ENCODE measurements around the gene TFF3. TPM values are rescaled to one million over a fixed set of nuclear protein-coding genes. Genes with fewer than 3 reads are reported as not detected.

Gene TFF3
- total RNA-seq, 1 experiment from 2014 or later, result not detected

DNA sequence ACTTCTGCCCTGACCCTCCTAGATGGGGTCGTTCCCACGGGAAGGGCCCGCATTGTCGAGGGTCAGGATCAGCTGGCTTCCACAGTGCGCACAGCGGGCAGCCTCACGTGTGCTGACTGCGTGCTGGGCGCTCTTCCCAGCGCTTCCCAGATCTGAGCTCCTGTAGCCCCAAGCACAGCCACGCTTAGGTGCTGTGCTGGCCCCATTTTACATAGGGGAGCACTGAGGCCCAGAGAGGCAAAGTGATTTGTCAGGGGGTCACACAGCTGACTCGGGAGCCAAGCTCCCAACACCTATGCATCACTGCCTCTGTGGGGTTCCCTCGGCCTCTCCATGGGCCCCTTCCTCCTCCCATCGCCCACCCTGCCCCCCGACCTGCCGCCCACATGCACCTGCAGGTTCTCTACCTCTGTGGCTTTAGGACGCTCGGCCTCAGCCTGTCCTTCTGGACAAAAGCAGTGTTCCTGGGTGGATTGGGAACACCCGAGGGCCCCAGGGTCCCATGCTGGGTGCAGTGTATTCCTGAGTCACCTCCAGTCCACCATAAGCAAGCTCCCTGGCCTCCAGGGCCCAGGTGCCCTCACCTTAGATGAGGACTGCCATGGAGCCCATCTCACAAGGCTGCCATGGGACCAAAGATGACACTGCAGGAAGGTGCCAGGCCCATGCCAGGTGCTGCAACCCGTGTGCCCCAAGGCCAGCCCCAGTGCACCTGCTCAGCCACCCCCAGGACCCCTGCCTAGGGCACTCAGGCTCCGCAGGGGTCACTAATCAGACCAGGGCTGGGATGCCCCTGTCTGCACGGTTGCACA, 23.3 kb downstream of the TFF3 start:
- TF ChIP-seq CTCF (conservative IDR thresholded peaks at IDR 0.05; ENCODE audit: low read depth, low read length), result no peak
- TF ChIP-seq EZH2 (IDR thresholded peaks at IDR 0.05; ENCODE audit: borderline replicate concordance, low read depth, low read length, poor library complexity, severe bottlenecking), result no peak
- POLR2A ChIA-PET (ENCODE audit: low non-redundant PET), result no interaction called here
- intact Hi-C loops (cut with micrococcal nuclease; ENCODE audit: unreplicated experiment), result no loop called here
- Histone ChIP-seq H3K4me3 (ENCODE audit: low read depth, low read length, poor library complexity, severe bottlenecking) (no peak overlapping the region), H3K27ac (ENCODE audit: low read depth, low read length, poor library complexity, severe bottlenecking) (no peak overlapping the region), H3K9me3 (ENCODE audit: low read depth, low read length, poor library complexity, severe bottlenecking) (no peaks in the 10 kb centered on the region), H3K36me3 (ENCODE audit: insufficient read depth, low read length, poor library complexity, severe bottlenecking) (no peaks in the 10 kb centered on the region), H3K4me1 (ENCODE audit: insufficient read depth, low read length, poor library complexity, severe bottlenecking) (no peaks in the 10 kb centered on the region), H3K27me3 (replicated peaks; ENCODE audit: insufficient read depth, low read depth, low read length, poor library complexity) (no peaks in the 10 kb centered on the region)
- DNase-seq (ENCODE audit: low spot score), result no peak
- CTCF ChIA-PET, result no interaction called here
- BruUV-seq (replicated peaks), result no TSS peak

DNA sequence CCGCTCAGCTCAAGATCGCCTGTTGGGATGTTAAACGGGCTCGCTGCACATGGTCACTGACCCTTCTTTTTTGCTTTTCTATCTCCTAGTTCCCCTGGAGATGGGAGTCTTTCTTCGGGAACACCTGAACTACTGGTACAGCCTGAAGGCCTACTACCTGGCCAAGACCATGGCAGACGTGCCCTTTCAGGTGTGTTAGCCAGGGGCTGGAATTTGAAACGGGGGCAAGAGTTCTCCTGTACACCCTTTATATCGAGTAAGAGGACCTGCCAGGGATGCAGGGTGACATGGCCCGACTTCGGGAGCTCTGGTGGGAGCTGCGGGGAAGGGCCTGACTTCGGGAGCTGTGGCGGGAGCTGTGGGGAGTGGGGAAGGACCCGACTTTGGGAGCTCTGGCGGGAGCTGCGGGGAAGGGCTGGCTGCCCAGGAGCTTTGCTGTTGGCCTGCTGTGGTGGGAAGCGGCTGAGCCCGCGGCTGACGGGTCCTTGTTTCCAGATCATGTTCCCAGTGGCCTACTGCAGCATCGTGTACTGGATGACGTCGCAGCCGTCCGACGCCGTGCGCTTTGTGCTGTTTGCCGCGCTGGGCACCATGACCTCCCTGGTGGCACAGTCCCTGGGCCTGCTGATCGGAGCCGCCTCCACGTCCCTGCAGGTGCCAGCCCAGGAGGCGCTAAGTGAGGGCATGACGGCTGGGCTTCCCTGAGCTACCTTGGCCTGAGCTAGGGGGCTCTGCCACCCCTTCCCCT, 24.0 kb downstream of the TFF3 start:
- H3K27ac ChIP-seq (ENCODE audit: low read depth, low read length, poor library complexity, severe bottlenecking), result no peak overlapping the region
- no TSS peak for BruUV-seq (replicated peaks)
- no peak for TF ChIP-seq CTCF (conservative IDR thresholded peaks at IDR 0.05; ENCODE audit: low read depth, low read length)
- TF ChIP-seq EZH2 (IDR thresholded peaks at IDR 0.05; ENCODE audit: borderline replicate concordance, low read depth, low read length, poor library complexity, severe bottlenecking), result no peak
- POLR2A ChIA-PET (ENCODE audit: low non-redundant PET), result no interaction called here
- H3K9me3 ChIP-seq (ENCODE audit: low read depth, low read length, poor library complexity, severe bottlenecking), result no peaks in the 10 kb centered on the region
- CTCF ChIA-PET, result no interaction called here
- H3K27me3 ChIP-seq (replicated peaks; ENCODE audit: insufficient read depth, low read depth, low read length, poor library complexity), result no peaks in the 10 kb centered on the region
- H3K4me3 ChIP-seq (ENCODE audit: low read depth, low read length, poor library complexity, severe bottlenecking), result no peak overlapping the region
- no peaks in the 10 kb centered on the region for H3K36me3 ChIP-seq (ENCODE audit: insufficient read depth, low read length, poor library complexity, severe bottlenecking)
- no peaks in the 10 kb centered on the region for H3K4me1 ChIP-seq (ENCODE audit: insufficient read depth, low read length, poor library complexity, severe bottlenecking)
- intact Hi-C loops (cut with micrococcal nuclease; ENCODE audit: unreplicated experiment), result no loop called here
- no peak for DNase-seq (ENCODE audit: low spot score)

DNA sequence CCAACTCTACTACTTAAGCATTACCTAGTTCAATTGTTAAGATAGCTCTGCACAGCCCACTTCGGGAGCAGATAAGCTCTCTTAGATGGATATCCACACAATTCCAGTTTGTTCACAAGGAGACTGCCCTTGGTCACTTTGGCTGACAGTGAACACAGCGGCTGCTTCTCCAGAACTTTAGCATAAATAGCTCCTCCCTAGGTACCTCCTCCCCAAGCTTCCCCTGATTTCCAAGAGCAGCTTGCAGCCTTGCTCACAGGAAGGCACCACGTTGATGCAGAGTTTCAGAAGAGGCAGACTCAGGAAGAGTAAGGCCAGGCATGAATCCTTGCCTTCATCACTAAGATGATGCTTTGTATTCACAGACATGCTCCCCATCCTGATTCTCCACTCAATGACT, 24.7 kb downstream of the TFF3 start:
- Histone ChIP-seq H3K4me3 (ENCODE audit: low read depth, low read length, poor library complexity, severe bottlenecking) (no peak overlapping the region), H3K36me3 (ENCODE audit: insufficient read depth, low read length, poor library complexity, severe bottlenecking) (no peaks in the 10 kb centered on the region), H3K27me3 (replicated peaks; ENCODE audit: insufficient read depth, low read depth, low read length, poor library complexity) (no peaks in the 10 kb centered on the region), H3K27ac (ENCODE audit: low read depth, low read length, poor library complexity, severe bottlenecking) (no peak overlapping the region), H3K4me1 (ENCODE audit: insufficient read depth, low read length, poor library complexity, severe bottlenecking) (no peaks in the 10 kb centered on the region), H3K9me3 (ENCODE audit: low read depth, low read length, poor library complexity, severe bottlenecking) (no peaks in the 10 kb centered on the region)
- ChIA-PET POLR2A (ENCODE audit: low non-redundant PET) (no interaction called here), CTCF (no interaction called here)
- intact Hi-C loops (cut with micrococcal nuclease; ENCODE audit: unreplicated experiment), result no loop called here
- TF ChIP-seq CTCF (conservative IDR thresholded peaks at IDR 0.05; ENCODE audit: low read depth, low read length) (no peak), EZH2 (IDR thresholded peaks at IDR 0.05; ENCODE audit: borderline replicate concordance, low read depth, low read length, poor library complexity, severe bottlenecking) (no peak)
- DNase-seq (ENCODE audit: low spot score), result no peak
- BruUV-seq (replicated peaks), result no TSS peak

All from A673 (cell line).